Esophagus squamous epithelium (tissue), 4 donors: ENCODE data around the gene WWC1.

Source experiments
- POLR2A ChIP-seq, 4 donors: fragments of 450-650 bp; IDR thresholded peaks; one replicate each; pipeline ENCODE4 v1.6.1; 2017; ENCODE audit warnings: antibody characterized with exemption in 4 of 4, mild to moderate bottlenecking in 4 of 4, moderate library complexity in 3 of 4
- TF ChIP-seq, protein P1 (sequence below), 6 experiments: fragments of 450-650 bp in 4 of 6; fragments of 200-600 bp in 2 of 6; sonication (generic) in 2 of 6; IDR thresholded peaks; one replicate each; pipeline ENCODE4 v1.5.1; 2016 to 2019; ENCODE audit warnings: antibody characterized with exemption in 6 of 6, mild to moderate bottlenecking in 4 of 6, moderate library complexity in 4 of 6

DNA sequence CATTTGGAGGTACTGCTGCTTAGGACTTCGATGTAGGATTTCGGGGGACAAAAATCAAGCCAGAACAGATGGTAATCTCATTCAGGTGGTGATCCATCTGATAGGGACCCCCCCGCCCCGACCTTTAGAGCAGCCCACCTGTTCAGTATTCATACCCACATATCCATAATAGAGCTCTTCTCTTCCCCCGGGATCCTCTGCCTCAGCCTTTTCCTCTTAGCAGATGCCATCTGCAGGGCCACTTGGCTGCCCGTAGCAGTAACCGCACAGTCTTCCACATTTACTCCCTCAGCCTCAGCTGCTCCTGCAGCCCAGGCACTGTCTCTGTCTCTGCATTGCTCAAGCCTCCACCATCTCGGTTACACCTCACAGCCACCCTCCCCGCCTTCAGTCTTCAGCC is 129.0 kb downstream of the WWC1 start:
- TF ChIP-seq, protein P1, sequence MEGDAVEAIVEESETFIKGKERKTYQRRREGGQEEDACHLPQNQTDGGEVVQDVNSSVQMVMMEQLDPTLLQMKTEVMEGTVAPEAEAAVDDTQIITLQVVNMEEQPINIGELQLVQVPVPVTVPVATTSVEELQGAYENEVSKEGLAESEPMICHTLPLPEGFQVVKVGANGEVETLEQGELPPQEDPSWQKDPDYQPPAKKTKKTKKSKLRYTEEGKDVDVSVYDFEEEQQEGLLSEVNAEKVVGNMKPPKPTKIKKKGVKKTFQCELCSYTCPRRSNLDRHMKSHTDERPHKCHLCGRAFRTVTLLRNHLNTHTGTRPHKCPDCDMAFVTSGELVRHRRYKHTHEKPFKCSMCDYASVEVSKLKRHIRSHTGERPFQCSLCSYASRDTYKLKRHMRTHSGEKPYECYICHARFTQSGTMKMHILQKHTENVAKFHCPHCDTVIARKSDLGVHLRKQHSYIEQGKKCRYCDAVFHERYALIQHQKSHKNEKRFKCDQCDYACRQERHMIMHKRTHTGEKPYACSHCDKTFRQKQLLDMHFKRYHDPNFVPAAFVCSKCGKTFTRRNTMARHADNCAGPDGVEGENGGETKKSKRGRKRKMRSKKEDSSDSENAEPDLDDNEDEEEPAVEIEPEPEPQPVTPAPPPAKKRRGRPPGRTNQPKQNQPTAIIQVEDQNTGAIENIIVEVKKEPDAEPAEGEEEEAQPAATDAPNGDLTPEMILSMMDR (IDR thresholded peaks at IDR 0.05): no peak
- TF ChIP-seq POLR2A (IDR thresholded peaks at IDR 0.05): no peak
